ENCODE data around the gene BCAS3. TPM values are rescaled to one million over a fixed set of nuclear protein-coding genes. Genes with fewer than 3 reads are reported as not detected.

BCAS3 gene
- total RNA-seq, 1 donor from 2014 or later = 15.2 TPM

- H3K4me3 ChIP-seq (ENCODE audit: low read depth, low read length) = no peak overlapping the region
- TF ChIP-seq CTCF (conservative IDR thresholded peaks at IDR 0.05; ENCODE audit: low read depth, low read length) = no peak
- DNase-seq (ENCODE audit: low read depth) = no peak
These were observed 708.1 kb downstream of the BCAS3 start for GRCh38 chr17:61385577-61386236.

- H3K4me3 ChIP-seq (ENCODE audit: low read depth, low read length) = no peak overlapping the region
- DNase-seq (ENCODE audit: low read depth) = no peak
- TF ChIP-seq CTCF (conservative IDR thresholded peaks at IDR 0.05; ENCODE audit: low read depth, low read length) = no peak
These were observed 708.6 kb downstream of the BCAS3 start for GRCh38 chr17:61386251-61386650.

- H3K4me3 ChIP-seq (ENCODE audit: low read depth, low read length) = no peak overlapping the region
- no peak for TF ChIP-seq CTCF (conservative IDR thresholded peaks at IDR 0.05; ENCODE audit: low read depth, low read length)
- no peak for DNase-seq (ENCODE audit: low read depth)
These were observed 709.4 kb downstream of the BCAS3 start for GRCh38 chr17:61387011-61387410.

- no peak for DNase-seq (ENCODE audit: low read depth)
- H3K4me3 ChIP-seq (ENCODE audit: low read depth, low read length) = no peak overlapping the region
- TF ChIP-seq CTCF (conservative IDR thresholded peaks at IDR 0.05; ENCODE audit: low read depth, low read length) = no peak
These were observed 710.1 kb downstream of the BCAS3 start for GRCh38 chr17:61387511-61388305.

GRCh38 chr17:61388561-61389356 is 711.1 kb downstream of the BCAS3 start:
- TF ChIP-seq CTCF (conservative IDR thresholded peaks at IDR 0.05; ENCODE audit: low read depth, low read length) = no peak
- H3K4me3 ChIP-seq (ENCODE audit: low read depth, low read length) = no peak overlapping the region
- no peak for DNase-seq (ENCODE audit: low read depth)

GRCh38 chr17:61389670-61390478 is 712.2 kb downstream of the BCAS3 start:
- peak overlapping the region; percentile 18 for H3K4me3 ChIP-seq (ENCODE audit: low read depth, low read length)
- TF ChIP-seq CTCF (conservative IDR thresholded peaks at IDR 0.05; ENCODE audit: low read depth, low read length) = peak; percentile 92
- no peak for DNase-seq (ENCODE audit: low read depth)
